HepG2 (cell line): Measurements from ENCODE around the gene SLC25A10. TPM values are rescaled to one million over a fixed set of nuclear protein-coding genes. Genes with fewer than 3 reads are reported as not detected.
A peak's percentile ranks its signal among the peaks of the same experiment; 100 is the strongest.

Experiments used
- BHLHE40 ChIP-seq: IDR thresholded peaks from 2 replicates; pipeline ENCODE4 v1.6.1; 2011; ENCODE audit warnings: low read length, improper control_type of control experiment
- DNMT3B ChIP-seq: conservative IDR thresholded peaks from 2 replicates; pipeline ENCODE4 v1.6.1; 2016; ENCODE audit warnings: missing biosample characterization, control low read depth
- ETV5 ChIP-seq: IDR thresholded peaks from 2 replicates; pipeline ENCODE4 v1.6.1; 2018; ENCODE audit warnings: missing biosample characterization, missing genetic modification reagents, inconsistent platforms, borderline replicate concordance
- FOXP1 ChIP-seq, 2 experiments: fragments of 450-650 bp in 1 of 2; IDR thresholded peaks; 2 replicates each; pipeline ENCODE4 v1.6.1; 2017 to 2018; ENCODE audit warnings: antibody characterized with exemption in 1 of 2
- FUBP1 ChIP-seq: sonication (generic); formaldehyde crosslinking; IDR thresholded peaks from 2 replicates; pipeline ENCODE4 v1.5.1; 2020; ENCODE audit warnings: missing genetic modification reagents, mild to moderate bottlenecking, borderline replicate concordance
- IRX3 ChIP-seq: sonication (generic); formaldehyde crosslinking; IDR thresholded peaks from 2 replicates; pipeline ENCODE4 v1.8.1; 2023; ENCODE audit warnings: mild to moderate bottlenecking, low read depth, missing genetic modification reagents, borderline replicate concordance
- KDM6A ChIP-seq: IDR thresholded peaks from 2 replicates; pipeline ENCODE4 v1.6.1; 2016; ENCODE audit warnings: low read depth
- MBD4 ChIP-seq: IDR thresholded peaks from 2 replicates; pipeline ENCODE4 v1.6.1; 2012; ENCODE audit warnings: low read length, inconsistent platforms, borderline replicate concordance
- MED1 ChIP-seq: sonication (generic); formaldehyde crosslinking; IDR thresholded peaks from 2 replicates; pipeline ENCODE4 v1.4.0; 2020; ENCODE audit warnings: missing genetic modification reagents
- MED13 ChIP-seq: sonication (generic); formaldehyde crosslinking; IDR thresholded peaks from 2 replicates; pipeline ENCODE4 v1.5.0; 2020; ENCODE audit warnings: missing genetic modification reagents
- MLXIP ChIP-seq: sonication (generic); formaldehyde crosslinking; IDR thresholded peaks from 2 replicates; pipeline ENCODE4 v1.9.0; 2021; ENCODE audit warnings: missing genetic modification reagents, borderline replicate concordance
- NFKBIZ ChIP-seq: IDR thresholded peaks from 2 replicates; pipeline ENCODE4 v1.6.1; 2018; ENCODE audit warnings: missing genetic modification reagents, missing compliant biosample characterization
- PHF21A ChIP-seq: sonication (generic); formaldehyde crosslinking; IDR thresholded peaks from 2 replicates; pipeline ENCODE4 v1.5.0; 2020; ENCODE audit warnings: mild to moderate bottlenecking, missing genetic modification reagents
- RBFOX2 ChIP-seq: fragments of 200-400 bp; formaldehyde crosslinking; IDR thresholded peaks from 2 replicates; pipeline ENCODE4 v1.6.1; 2017; ENCODE audit warnings: low read depth, mild to moderate bottlenecking, low read length
- RFX3 ChIP-seq: IDR thresholded peaks from 2 replicates; pipeline ENCODE4 v1.6.1; 2016; ENCODE audit warnings: missing biosample characterization, missing genetic modification reagents
- SAP130 ChIP-seq: IDR thresholded peaks from 2 replicates; pipeline ENCODE4 v1.6.1; 2016; ENCODE audit warnings: low read depth
- YY1 ChIP-seq: IDR thresholded peaks from 2 replicates; pipeline ENCODE4 v1.6.1; 2011; ENCODE audit warnings: low read length, low read depth, moderate library complexity, mild to moderate bottlenecking; ENCODE audit not compliant: insufficient read depth, insufficient replicate concordance
- ZBTB7B ChIP-seq: sonication (generic); formaldehyde crosslinking; IDR thresholded peaks from 2 replicates; pipeline ENCODE4 v1.4.0; 2020; ENCODE audit warnings: missing genetic modification reagents
- ZNF253 ChIP-seq: sonication (generic); formaldehyde crosslinking; IDR thresholded peaks from 2 replicates; pipeline ENCODE4 v1.8.0; 2022; ENCODE audit warnings: mild to moderate bottlenecking, missing genetic modification reagents, borderline replicate concordance
- ZNF326 ChIP-seq: sonication (generic); formaldehyde crosslinking; IDR thresholded peaks from 2 replicates; pipeline ENCODE4 v1.4.0; 2020; ENCODE audit warnings: missing genetic modification reagents, borderline replicate concordance
- ZNF414 ChIP-seq: sonication (generic); formaldehyde crosslinking; IDR thresholded peaks from 2 replicates; pipeline ENCODE4 v1.5.0; 2020; ENCODE audit warnings: missing genetic modification reagents
- ZNF530 ChIP-seq: sonication (generic); formaldehyde crosslinking; IDR thresholded peaks from 2 replicates; pipeline ENCODE4 v1.5.0; 2020; ENCODE audit warnings: low read depth, mild to moderate bottlenecking, missing genetic modification reagents
- ZNF652 ChIP-seq: IDR thresholded peaks from 2 replicates; pipeline ENCODE4 v1.6.1; 2016; ENCODE audit warnings: low read depth, borderline replicate concordance
- ZNF780A ChIP-seq: sonication (generic); formaldehyde crosslinking; IDR thresholded peaks from 2 replicates; pipeline ENCODE4 v1.8.0; 2022; ENCODE audit warnings: mild to moderate bottlenecking, missing genetic modification reagents, moderate library complexity
- ZXDC ChIP-seq: sonication (generic); formaldehyde crosslinking; IDR thresholded peaks from 2 replicates; pipeline ENCODE4 v1.5.0; 2020; ENCODE audit warnings: mild to moderate bottlenecking, missing genetic modification reagents
- polyA plus RNA-seq, 8 experiments: library from polyadenylated mRNA; depleted of rRNA in 3 of 8; stranded (reverse) in 7 of 8; unstranded in 1 of 8; fragments of >200 nt; fragmentation: Illumina TruSeq in 4 of 8; extraction: Trizol in 4 of 8; gene quantifications; 2 replicates each; pipeline versions ENCODE4 v1.2.1 to v1.2.3, GENCODE V29; 2011 to 2016; ENCODE audit warnings: low read depth in 4 of 8, missing spikeins in 1 of 8, mixed read lengths in 1 of 8; ENCODE audit not compliant: insufficient read depth in 1 of 8
- total RNA-seq, 5 experiments: library from RNA; depleted of rRNA; stranded (reverse); fragments of >200 nt; fragmentation: Illumina TruSeq; extraction: Trizol; gene quantifications; 2 replicates each; pipeline ENCODE4 v1.2.3, GENCODE V29; 2016; ENCODE audit warnings: low read depth in 1 of 5

The SLC25A10 gene
- total and polyA plus RNA-seq, 2 of the 13 experiments (the other 11 are each of a cell fraction or from before 2014, with no cell fraction given), result 46.5 to 140 TPM

GRCh38 chr17:81680150-81680549 lies 31.9 kb upstream of the SLC25A10 start (continued):
- TF ChIP-seq ZBTB7B (CRISPR knock-in tag) (no peak), ZNF780A (no peak), MLXIP (no peak), FOXP1 (IDR thresholded peaks at IDR 0.05) (no peak), FOXP1 (CRISPR knock-in tag; IDR thresholded peaks at IDR 0.05) (0 out of 2 replicates have a peak, but pooled peaks have one; percentile 33), FUBP1 (CRISPR knock-in tag) (no peak), ZNF253 (CRISPR knock-in tag) (no peak), PHF21A (CRISPR knock-in tag) (0 out of 2 replicates have a peak, but pooled peaks have one; percentile 19), MBD4 (no peak), SAP130 (CRISPR knock-in tag) (0 out of 2 replicates have a peak, but pooled peaks have one; percentile 28), DNMT3B (CRISPR knock-in tag) (no peak), IRX3 (CRISPR knock-in tag) (no peak), ZXDC (CRISPR knock-in tag) (no peak), RBFOX2 (0 out of 2 replicates have a peak, but pooled peaks have one; percentile 23), RFX3 (no peak), MED1 (CRISPR knock-in tag) (no peak), KDM6A (CRISPR knock-in tag) (no peak), BHLHE40 (no peak), ZNF326 (no peak), ZNF652 (CRISPR knock-in tag) (no peak), ZNF530 (CRISPR knock-in tag) (no peak), NFKBIZ (no peak), YY1 (peak; percentile 33), ZNF414 (CRISPR knock-in tag) (no peak), ETV5 (CRISPR knock-in tag) (peak; percentile 77; the same call in 1 of the 2 replicates), MED13 (CRISPR knock-in tag) (no peak)
